Activated CD4-positive, alpha-beta T cell treated with anti-CD3 and anti-CD28 coated beads, Interleukin-2, amount 50 U/mL, for 16 hours (primary cell): ENCODE data around the gene PDXP.
"Not testable (repeated sequence)": the region's sequence is repeated elsewhere in the genome, so short reads cannot be mapped to it uniquely, and the experiment has no call there.

Experiments
- DNase-seq: peaks from one replicate; pipeline ENCODE4 v3.0.0-alpha.2; 2020

PDXP gene, protein sequence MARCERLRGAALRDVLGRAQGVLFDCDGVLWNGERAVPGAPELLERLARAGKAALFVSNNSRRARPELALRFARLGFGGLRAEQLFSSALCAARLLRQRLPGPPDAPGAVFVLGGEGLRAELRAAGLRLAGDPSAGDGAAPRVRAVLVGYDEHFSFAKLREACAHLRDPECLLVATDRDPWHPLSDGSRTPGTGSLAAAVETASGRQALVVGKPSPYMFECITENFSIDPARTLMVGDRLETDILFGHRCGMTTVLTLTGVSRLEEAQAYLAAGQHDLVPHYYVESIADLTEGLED

DNA sequence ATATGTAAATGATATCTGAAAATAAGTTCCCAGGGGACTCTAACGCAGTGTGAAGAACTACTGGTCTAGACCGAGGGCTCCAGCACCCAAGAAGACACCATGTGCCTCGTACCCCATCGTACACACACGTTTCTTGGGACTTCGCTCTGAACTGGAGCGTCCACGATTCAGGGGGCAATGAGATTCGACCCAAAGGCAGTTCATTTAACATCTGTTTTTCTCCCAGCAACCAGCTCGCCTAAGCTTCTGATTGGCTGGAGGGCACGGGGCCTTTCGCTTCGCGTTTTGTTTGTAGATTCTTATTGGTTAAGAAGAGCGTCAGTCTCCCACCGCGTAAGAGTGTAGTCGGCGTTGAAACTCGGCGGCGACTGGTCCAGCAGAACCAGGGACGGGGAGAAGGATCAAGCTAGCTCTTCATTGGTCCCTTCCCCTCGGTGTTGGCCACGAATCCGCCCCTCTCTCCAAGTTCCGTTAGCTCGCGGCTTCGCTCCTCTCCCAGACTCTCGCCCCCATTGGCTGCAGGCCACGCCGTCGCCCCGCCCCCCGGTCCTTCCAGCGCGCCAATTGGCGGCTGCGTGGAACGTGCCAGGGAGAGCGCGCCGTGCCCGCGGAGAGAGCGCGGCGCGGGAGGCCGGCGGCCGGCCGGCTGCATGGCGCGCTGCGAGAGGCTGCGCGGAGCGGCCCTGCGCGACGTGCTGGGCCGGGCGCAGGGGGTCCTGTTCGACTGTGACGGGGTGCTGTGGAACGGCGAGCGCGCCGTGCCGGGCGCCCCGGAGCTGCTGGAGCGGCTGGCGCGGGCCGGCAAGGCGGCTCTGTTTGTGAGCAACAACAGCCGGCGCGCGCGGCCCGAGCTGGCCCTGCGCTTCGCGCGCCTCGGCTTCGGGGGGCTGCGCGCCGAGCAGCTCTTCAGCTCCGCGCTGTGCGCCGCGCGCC is at the start of gene PDXP:
PDXP (plus strand) TSS at position 591 of the 933 bp plus-strand sequence; CDS start at position 651, 60 bp downstream.
- peak; percentile 99 for DNase-seq

DNA sequence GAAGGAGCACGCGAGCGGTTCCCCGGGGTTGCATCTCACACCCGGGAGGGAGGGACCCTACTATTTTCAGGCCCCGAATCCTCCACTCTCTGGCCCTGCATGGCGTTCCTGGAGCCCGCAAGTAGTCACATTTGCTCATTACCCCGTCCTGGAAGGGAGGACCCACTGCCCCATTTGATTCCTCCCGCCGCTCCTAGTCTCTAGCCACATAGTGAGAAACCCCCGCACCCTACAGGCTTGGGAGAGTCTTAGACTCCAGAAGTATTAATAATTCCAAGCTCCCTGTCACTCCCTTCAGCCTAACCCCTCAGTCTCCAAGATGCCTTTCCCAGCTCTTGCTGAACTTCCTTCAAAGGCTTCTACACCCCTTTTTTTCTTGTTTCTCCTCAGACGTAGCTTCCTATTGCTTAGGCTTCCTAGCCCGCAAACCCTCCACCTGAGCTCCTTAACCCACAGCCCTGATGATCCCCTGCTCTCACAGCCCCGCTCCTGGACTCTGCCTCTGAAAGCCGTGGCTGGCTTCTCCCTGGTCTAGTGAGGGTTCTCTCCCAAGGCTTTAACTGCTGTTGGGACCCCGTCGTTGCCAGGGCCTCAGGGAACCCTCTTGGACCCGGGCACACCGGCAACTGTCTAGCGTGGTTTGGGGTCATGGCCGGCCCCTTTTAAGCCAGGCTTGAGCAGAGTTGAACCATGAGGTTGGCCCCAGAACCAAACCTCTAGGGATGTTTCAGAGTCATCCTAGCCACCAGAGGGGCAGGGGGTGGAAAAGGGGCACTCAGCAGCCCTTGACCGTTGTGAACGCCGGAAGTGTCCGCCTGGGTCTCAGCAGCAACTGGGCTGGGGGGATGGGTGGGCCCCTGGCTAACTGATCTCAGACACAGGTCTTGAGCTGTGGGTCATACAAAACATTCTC is 49.0 kb upstream of the PDXP start:
- DNase-seq, result no peak

DNA sequence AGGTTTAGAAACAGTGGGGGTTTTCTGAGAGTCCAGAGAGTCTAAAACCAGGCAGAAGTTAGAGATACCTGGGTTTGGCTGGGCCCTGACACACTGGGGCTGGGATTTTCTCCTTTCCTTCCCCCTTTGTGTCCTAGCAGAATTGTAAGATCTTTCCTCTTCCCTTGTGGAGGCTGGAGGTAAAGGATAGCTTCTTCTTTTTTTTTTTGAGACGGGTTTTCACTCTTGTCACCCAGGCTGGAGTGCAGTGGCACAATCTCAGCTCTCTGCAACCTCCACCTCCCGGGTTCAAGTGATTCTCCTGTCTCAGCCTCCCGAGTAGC is 48.4 kb upstream of the PDXP start:
- not testable (repeated sequence) for DNase-seq

DNA sequence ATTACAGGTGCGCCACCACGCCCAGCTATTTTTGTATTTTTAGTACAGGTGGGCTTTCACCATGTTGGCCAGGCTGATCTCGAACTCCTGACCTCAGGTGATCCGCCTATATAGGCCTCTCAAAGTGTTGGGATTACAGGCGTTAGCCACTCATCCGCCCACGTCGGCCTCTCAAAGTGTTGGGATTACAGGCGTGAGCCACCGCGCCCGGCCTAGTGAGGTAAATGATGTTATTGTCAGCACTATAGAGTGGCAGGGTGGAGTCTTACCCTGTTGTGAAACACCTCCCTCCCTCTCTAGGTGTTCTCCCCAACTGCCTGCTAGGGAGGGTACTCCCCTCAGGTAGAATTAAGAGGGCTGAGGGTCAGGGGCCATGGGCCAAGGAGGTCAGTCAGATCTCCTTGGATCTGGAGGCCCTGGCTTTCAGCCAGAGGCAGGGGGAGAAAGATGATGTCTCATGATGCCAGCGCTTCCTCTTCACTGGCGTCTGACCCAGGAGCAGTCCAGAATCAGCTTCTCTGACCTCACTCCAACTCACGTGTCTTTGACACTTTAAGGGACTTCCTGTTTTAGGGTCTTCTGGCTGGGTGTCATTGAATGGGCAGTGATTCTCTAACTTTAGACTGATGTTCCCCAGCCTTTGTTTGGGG is 47.9 kb upstream of the PDXP start:
- DNase-seq, result no peak

DNA sequence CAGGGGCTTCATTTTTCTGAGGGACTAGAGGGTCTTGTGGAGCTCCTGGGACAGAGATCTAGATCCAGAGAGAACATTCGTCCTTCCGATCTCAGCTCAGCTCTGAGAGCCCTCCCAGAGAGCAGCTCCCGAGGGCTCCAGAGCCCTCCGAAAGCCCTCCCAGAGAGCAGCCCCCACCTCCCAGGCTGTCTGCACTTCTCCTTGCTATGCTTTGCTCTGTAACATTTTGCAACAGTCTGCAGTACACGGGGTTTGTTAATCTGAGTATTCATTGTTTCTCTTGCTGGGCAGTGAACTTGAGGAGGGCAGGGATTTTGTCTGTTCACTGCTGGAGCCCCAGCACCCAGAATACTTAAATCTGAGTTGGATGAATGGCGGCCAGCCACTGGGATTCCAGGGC is 47.3 kb upstream of the PDXP start:
- DNase-seq, result no peak

DNA sequence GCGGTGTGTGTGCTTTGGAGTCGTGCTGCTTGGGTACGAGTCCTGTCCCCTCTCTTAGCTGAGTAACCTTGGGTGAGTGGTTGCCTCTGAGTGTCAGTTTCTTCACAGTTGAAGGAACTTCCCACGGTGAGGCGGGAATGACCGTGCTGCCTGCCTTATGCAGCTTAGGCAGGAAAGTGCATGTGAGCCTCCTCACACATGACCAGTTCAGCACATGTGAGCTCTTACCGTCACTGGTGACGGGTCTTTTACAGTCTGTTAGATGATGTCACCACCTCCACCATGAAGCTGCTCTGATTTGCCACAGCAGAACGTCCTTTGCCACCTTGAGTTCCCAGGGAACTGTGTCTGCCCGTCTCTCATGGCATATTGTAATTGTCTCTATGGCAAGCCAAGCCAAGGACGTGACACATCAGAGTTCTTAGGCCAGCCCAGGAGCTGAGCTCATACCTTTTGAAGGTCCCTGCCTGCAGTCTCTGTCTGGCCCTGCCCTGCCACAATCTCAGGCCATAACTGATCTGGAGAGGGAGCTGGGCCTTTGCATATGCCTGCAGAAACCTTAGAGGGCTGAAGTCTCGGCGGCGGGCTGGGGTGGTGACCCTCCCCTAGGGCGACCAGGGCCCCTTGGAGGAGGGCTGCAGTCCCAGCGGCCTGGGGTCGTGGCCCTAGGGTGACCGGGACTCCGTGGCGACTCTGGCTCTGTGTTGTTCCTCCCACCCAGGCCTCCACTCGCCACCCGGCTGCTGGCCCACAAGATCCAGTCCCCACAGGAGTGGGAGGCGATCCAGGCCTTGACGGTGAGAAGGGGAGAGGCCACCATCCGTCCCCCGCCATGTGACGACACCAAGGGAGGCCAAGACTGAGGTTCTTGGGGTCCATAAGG is 42.1 kb upstream of the PDXP start:
- DNase-seq, result no peak

DNA sequence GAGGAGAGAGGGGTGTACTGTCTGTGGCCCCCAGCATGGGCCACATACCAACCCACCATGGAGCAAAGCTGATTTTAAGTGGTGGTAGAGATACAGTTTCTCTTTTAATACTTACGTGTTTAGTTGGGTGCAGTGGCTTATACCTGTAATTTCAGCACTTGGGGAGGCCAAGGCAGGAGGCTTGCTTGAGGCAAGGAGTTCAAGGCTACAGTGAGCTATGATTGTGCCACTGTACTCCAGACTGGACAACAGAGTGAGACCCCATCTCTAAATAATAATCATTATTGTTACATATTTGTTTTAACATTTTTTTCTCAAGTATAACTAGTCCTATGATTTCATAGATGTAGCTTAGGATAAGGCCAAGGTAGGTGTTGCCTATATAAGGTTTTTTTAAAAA is 41.1 kb upstream of the PDXP start:
- DNase-seq, result no peak

DNA sequence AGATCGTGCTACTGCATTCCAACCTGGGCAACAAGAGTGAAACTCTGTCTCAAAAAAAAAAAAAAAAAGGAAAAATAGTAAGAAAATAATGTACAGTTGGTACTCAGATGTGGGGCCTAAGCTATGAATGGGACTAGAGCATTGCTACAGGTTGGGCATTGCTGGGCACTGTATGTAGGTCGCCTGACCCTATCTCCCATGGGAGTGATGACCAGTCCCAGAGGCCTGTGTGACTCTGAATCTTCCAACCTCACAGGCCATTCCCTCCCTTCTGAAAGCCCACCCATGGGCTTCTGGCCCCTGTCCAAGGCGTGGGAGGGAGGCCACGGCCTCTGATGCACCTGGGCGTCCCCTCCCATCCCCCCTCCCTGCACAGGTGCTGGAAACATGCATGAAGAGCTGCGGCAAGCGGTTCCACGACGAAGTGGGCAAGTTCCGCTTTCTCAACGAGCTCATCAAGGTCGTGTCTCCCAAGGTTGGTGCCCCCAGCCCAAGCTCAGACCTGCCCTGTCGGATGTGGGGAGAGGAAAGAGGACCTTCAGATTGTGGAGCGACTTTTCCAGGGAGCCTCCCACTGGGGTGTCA is 40.4 kb upstream of the PDXP start:
- no peak for DNase-seq

DNA sequence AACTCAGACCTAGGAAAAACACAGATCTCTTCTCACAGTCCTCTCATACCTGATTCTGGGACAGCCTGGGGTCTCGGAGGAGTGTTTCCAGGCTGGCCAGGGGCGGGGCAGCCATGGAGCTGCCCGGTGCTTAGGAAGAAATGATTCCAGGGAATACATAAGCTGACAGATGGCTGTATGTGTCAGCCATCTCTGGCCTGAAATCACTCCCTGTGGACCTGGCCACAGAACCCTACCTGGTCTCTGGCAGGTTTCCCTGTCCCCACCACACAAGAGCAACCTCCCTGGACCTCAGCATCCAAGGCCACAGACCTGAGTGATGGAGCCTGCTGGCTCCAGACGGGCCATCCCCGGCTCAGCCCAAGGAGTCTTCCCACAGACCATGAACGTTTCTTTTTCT is 39.8 kb upstream of the PDXP start:
- DNase-seq, result no peak

DNA sequence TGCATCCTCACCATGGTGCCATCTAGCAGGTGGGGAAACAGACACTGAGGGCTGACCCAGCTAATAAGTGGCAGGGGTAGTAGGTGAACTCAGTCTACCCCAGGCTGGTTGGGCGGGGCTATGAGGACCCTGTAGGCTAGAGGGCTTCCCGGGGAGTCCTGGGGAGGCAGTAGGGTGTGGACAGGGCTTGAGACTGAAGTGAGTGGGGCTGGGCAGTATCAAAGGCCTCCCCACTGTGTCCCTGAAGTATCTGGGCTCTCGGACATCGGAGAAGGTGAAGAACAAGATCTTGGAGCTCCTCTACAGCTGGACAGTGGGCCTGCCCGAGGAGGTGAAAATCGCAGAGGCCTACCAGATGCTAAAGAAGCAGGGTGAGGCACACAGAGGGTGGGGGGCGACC is 38.5 kb upstream of the PDXP start:
- no peak for DNase-seq

DNA sequence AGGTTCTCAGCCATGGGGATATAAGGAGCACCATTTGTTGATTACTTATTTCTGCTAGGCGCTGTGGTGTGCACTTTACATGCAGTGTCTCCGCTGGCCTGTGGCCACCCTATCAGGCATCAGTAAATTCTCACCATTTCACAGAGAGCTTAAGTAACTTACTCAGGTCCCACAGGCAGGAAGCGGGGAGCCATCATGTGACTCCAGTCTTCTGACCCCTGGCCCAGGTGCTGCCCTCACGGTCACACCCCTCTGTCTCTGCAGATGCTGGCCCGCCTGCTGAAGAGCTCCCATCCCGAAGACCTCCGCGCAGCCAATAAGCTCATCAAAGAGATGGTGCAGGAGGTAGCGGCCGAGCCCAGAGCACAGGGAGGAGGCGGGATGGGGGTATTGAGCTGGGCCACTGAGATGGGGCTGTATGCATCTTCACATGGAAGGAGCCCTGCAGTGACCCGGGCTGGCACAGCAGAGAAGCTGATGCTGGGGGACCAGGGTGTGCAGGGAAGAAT is 37.1 kb upstream of the PDXP start:
- no peak for DNase-seq

DNA sequence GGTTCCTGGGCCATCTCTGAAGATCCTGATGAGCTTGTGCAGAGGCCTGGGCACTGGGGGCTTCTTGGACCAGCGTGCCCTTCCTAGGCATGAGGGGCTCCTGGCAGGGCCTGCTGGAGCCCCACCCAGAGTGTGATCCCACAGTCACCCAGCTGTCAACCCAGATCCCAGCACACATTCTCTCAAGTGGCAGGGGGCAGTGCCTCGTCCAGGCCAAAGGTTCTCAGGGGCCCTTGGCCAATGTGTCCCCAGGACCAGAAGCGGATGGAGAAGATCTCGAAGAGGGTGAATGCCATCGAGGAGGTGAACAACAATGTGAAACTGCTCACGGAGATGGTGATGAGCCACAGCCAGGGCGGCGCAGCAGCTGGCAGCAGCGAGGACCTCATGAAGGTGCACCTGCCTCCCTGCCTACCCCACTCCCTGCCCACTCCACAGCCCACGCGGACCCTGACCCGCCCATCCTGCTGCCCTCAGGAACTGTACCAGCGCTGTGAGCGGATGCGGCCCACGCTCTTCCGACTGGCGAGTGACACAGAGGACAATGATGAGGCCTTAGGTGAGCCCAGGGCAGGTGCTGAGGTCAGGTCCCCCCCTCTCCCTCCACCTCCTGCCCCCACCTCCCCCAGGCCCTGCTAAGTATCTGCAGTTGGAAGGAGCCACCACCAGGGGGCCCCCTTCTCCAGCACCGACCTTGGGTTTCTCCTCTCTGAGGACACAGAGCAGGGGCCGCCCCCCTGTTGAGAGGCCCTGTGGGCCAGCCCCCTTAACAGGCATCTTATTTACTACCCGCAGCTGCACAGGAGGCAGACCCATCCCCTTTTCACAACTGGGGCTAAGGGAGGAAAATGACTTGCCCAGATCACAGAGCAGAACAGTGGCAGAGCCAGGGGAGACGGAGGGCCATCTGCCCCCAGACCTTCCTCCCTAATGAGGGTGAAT is 35.2 kb upstream of the PDXP start:
- DNase-seq, result peak; percentile 73

DNA sequence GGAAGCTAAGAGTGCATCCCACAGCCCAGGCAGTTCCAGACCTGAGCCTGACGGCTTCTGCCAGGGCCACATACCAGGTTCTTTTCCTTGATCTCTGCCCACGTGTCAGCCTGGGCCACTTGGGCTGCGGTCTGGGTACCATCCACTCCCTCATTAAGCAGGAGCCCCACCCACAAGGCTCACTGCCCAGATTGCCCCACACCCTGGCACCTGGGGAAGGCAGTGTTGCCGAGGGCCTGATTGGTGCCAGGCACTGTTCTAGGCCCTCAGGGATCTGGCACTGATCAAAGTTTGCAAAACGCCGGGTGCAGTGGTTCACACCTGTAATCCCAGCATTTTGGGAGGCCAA is 34.5 kb upstream of the PDXP start:
- DNase-seq, result no peak

DNA sequence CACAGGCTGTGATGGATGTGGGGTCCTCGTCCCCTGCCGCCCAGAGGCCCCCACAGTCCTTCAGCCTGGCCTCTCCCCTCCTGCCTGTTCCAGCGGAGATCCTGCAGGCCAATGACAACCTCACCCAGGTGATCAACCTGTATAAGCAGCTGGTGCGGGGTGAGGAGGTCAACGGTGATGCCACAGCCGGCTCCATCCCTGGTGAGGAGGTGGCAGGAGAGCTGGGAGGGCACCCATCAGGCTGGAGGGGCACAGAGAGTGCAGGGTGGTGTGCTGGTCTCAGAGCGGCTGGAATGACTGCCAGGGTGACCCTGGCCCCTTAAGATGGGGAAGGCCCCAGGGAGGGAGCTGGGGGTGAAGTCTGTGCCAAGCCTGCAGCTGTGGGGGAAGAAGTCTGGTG is 33.6 kb upstream of the PDXP start:
- DNase-seq, result no peak

DNA sequence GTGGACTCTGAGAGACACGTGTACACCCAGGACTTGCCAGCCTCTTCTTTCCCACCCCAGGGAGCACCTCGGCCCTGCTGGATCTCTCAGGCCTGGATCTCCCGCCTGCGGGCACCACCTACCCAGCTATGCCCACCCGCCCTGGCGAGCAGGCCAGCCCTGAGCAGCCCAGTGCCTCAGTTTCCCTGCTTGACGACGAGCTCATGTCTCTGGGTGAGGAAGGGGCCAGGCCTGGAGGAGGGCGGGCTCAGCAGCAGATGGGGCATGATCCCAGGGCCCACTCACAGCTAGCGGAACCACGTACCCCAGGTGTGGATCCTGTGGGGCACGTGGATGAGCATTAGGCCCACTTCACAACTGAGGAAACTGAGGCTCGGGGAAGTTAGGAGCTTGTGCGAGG is 32.8 kb upstream of the PDXP start:
- no peak for DNase-seq

DNA sequence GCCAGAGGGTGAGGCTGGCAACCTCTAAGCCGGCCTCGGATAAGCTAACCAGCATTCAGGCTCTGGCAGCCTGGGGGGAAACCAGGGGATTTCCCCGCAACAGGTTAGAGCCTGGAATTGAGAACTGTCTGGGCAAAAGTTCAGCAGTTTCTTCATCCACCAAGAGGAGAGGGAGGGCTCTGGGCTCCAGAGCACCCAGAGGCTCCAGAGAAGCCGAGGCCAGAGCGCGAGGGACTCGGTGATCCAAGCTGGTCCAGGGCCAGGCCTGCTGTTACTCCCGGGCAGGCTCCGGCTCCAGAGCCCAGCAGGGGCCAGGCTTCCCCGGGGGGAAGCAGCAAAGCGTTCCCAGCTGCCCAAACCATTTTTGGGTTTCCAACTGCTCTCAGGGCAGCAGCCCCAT is 32.4 kb upstream of the PDXP start:
- no peak for DNase-seq

DNA sequence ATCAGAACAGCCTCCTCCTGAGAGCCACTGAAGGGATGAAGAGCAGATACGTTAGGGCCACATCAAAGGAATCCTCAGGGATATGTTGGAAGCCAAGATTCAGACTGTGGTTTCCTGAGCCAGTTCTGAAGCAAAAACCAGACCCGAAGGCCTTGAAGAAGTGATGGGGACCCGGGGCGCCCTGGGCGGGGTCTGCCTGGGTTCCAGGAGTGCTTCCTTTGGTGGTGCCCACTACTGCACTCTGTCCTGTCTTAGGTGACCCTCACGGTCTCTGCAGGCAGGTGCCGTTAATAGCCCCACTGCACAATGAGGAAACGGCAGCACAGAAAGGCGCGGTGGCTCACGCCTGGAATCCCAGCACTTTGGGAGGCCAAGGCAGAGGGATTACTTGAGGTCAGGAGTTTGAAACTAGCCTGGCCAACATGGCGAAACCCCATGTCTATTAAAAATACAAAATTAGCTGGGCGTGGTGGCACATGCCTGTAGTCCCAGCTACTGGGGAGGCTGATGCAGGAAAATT is 31.9 kb upstream of the PDXP start:
- no peak for DNase-seq

DNA sequence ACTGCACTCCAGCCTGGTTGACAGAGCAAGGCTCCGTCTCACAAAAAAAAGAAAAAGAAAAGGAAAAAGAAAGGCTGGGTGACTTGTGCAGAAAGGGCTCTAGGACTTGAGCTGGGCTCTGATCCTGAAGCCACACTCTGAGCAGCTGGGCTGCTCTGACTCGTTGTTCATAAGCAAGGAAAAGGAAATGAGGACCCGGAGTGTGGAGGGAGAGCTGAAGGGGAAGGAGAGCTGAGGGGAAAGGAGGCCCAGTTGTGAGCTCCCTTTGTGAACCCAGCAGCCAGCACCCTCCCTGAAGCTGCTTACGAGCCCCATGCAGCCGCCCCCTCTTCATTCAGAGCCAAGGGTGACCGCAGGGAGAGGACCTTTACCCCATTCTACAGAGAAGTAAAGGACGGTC is 31.4 kb upstream of the PDXP start:
- no peak for DNase-seq

DNA sequence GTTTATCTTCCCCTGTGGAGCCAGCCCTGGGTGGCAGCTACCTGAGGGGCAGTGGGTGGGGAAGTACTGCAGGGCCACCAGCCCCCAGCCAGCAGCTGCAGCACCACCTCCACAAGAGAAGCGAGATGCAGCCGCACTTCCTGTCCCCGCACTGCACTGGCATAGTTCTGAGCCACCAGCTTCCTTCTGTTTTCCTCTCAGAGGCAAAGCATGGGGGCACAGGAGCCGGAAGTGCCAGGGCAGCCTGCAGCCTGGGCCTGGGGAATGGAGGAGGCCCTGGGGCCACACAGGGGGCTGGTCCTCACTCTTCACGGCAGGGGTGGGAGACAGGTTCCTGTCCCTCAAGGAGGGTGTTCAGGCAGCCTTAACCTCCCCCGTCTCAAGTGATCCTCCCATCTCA is 31.0 kb upstream of the PDXP start:
- DNase-seq, result peak; percentile 59

DNA sequence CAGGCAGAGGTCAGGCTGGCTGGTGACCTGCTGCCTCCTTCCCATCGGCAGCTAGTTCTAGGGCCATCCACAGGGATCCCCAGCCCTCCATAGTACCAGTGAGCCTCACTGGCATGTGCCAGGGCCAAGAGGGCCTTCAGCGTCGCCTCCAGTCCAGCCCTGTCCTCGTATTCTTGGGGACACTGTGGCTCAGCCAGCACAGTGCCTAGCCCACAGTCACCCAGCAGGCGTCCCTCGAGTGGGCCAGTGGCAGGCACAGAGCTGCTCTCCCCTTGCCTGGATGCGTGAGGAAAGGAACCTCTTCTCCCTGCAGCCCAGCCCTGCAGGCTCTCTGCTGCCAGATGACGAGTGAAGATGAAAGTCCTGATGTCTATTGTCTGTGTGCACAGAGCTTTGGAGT is 29.7 kb upstream of the PDXP start:
- DNase-seq, result no peak
